Measurements from ENCODE around the gene FXYD3.
A peak's percentile ranks its signal among the peaks of the same experiment; 100 is the strongest.
"Not testable (repeated sequence)": the region's sequence is repeated elsewhere in the genome, so short reads cannot be mapped to it uniquely, and the experiment has no call there.

FXYD3 gene

DNA sequence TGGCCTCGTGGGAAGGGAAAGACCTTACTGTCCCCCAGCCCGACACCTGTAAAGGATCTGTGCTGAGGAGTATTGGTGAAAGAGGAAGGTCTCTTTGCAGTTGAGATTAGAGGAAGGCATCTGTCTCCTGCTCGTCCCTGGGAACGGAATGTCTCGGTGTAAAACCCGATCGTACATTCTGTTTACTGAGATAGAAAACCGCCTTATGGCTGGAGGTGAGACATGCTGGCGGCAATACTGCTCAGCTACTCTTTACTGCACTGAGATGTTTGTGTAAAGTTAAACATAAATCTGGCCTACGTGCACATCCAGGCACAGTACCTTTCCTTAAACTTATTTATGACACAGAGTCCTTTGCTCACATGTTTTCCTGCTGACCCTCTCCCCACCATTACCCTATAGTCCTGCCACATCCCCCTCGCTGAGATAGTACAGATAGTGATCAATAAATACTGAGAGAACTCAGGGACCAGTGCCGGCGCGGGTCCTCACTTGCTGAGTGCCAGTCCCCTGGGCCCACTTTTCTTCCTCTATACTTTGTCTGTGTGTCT is 14.2 kb downstream of the FXYD3 start:
- not testable (repeated sequence) for H3K4me1 ChIP-seq (ENCODE audit: insufficient read depth, low read length); H3K27me3 ChIP-seq (ENCODE audit: control insufficient read depth in 1 of 2, insufficient read depth in 2 of 2, low read length in 2 of 2); H3K4me3 ChIP-seq (ENCODE audit: low read depth in 1 of 2, low read length in 2 of 2); H3K9ac ChIP-seq (ENCODE audit: low read length); H3K9me3 ChIP-seq (ENCODE audit: low read length); H3K36me3 ChIP-seq (ENCODE audit: insufficient read depth, low read length); H3K27ac ChIP-seq (ENCODE audit: low read depth, low read length)

DNA sequence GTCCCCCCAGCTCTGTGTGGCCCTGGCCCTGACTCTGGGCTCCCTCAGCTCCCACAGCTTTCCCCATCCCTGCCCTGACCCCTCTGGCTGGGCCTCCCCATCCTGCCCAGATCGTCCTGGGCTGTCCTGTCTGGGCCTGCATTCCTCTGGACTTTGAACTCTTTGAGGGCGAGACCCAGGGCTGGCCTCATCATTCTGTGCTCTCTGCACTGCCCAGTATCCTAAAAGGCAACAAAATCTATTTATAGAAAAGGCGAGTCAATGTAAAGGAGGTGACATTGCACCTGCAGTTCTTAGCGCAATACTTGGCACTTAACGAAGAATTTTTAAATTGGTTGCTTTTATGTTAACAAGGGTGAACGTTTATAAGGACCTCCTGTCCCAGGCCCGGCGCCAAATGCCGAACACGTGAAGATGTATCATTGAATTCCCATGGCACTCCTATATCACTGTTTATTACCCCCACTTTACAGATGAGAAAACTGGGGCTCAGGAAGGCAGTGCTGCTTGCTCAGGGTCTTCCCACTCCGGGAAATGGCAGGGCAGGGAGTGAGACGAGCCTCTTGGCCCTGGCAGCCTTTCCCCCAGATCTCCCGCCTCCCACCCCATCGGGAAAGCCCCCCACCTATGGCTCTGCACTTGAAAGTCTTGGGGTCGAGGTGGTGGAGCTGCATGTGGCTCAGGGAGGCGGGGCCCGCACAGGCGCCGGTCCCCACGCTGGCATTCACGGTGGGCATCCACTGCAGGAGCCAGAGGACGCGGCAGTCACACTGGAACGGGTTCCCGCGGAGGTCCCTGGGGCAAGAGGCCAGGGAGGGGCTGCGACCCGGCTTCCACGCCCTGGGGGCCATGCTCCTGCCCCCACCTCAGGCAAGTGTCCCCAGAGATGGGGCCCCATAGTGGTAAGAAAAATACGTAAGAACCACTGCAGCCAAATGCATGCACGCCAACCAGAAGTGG is 15.4 kb downstream of the FXYD3 start:
- Histone ChIP-seq H3K27ac (ENCODE audit: low read depth, low read length) (no peak overlapping the region), H3K4me3 (ENCODE audit: low read depth in 1 of 2, low read length in 2 of 2) (no peak overlapping the region), H3K9ac (ENCODE audit: low read length) (no peak overlapping the region), H3K36me3 (ENCODE audit: insufficient read depth, low read length) (no peaks in the 10 kb centered on the region), H3K27me3 (ENCODE audit: control insufficient read depth in 1 of 2, insufficient read depth in 2 of 2, low read length in 2 of 2) (no peaks in the 10 kb centered on the region), H3K4me1 (ENCODE audit: insufficient read depth, low read length) (peaks cover 4% of the 10 kb centered on the region), H3K9me3 (ENCODE audit: low read length) (no peaks in the 10 kb centered on the region)

DNA sequence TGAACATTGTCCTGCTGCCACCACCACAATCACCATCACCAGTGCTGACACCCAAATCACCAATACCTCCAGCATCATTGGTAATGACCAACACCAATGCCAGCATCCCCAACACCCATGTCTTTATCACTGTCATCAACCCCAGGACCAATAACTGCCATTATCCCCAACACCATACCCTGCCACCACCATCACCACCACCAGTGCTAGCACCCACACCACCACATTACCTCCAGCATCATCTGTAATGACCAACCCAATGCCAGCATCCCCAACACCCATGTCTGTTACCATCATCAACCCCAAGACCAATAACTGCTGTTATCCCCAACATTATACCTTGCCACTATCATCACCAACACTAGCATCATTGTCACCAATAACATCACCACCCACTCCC is 16.6 kb downstream of the FXYD3 start:
- H3K4me1 ChIP-seq (ENCODE audit: insufficient read depth, low read length), result peaks cover 4% of the 10 kb centered on the region
- no peaks in the 10 kb centered on the region for H3K36me3 ChIP-seq (ENCODE audit: insufficient read depth, low read length)
- no peak overlapping the region for H3K9ac ChIP-seq (ENCODE audit: low read length)
- no peaks in the 10 kb centered on the region for H3K9me3 ChIP-seq (ENCODE audit: low read length)
- H3K27me3 ChIP-seq (ENCODE audit: control insufficient read depth in 1 of 2, insufficient read depth in 2 of 2, low read length in 2 of 2), result no peaks in the 10 kb centered on the region
- no peak overlapping the region for H3K27ac ChIP-seq (ENCODE audit: low read depth, low read length)
- no peak overlapping the region for H3K4me3 ChIP-seq (ENCODE audit: low read depth in 1 of 2, low read length in 2 of 2)

DNA sequence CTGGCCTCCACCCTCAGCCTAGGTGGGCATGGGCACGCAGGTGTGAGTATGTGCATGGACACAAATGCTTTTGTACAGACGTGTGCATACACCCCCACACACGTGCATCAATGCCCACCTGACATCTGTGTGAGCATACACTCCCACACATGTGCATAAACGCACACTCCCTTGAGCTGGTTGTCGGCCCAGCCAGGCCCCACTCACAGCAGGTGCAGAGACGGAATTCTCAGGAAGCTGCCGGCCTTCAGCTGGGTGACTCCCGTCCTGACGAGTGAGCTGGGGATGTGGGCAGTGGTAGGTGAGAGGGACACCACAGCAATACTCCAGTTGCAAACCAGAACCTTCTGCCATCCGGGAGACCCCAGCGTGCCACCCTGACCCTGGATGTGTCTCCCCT is 18.2 kb downstream of the FXYD3 start:
- Histone ChIP-seq H3K36me3 (ENCODE audit: insufficient read depth, low read length) (no peaks in the 10 kb centered on the region), H3K4me1 (ENCODE audit: insufficient read depth, low read length) (peaks cover 4% of the 10 kb centered on the region), H3K9ac (ENCODE audit: low read length) (no peak overlapping the region), H3K27me3 (ENCODE audit: control insufficient read depth in 1 of 2, insufficient read depth in 2 of 2, low read length in 2 of 2) (peaks cover 0 to 8% of the 10 kb centered on the region in 2 donors), H3K9me3 (ENCODE audit: low read length) (no peaks in the 10 kb centered on the region), H3K4me3 (ENCODE audit: low read depth in 1 of 2, low read length in 2 of 2) (no peak overlapping the region), H3K27ac (ENCODE audit: low read depth, low read length) (no peak overlapping the region)

DNA sequence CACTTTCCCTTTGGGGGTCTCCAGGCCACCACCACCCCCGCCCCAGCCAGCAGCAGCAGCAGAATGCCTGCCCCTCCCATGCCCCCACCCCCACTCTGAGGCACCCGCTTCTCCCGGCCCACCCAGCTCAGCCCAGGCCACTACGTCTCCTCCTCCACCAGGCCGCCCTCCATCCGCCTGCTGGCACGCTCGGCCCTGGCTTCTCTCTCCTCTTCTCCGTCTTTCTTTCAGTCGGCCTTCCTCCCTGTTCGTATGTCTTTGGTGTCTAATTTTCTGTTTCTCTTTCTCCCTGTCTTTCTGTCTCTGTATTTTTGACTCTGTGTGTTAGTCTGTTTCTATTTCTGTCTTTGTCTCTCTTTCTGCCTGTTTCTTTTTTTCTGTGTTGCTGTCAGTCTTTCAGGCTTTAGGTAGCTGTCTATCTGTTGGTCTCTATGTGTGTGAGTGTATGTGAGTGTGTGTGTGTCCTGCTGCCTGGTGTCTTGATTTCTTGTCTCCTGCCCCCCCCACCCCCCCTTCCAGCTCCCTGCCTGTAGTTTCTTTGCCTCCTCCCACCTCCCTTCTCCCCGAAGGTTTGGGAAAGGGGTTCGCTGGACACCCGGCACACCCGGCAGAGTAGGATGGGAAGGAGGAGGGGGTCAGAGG is 19.1 kb downstream of the FXYD3 start, which contains the start of gene LGI4:
LGI4 (minus strand) TSS at position 459 of the 642 bp plus-strand sequence; CDS start at position 80, 379 bp downstream.
- Histone ChIP-seq H3K9me3 (ENCODE audit: low read length) (no peaks in the 10 kb centered on the region), H3K4me1 (ENCODE audit: insufficient read depth, low read length) (peaks cover 4% of the 10 kb centered on the region), H3K27ac (ENCODE audit: low read depth, low read length) (peak within 1 kb of the TSS; percentile 34), H3K4me3 (ENCODE audit: low read depth in 1 of 2, low read length in 2 of 2) (no peak within 1 kb of the TSS), H3K27me3 (ENCODE audit: control insufficient read depth in 1 of 2, insufficient read depth in 2 of 2, low read length in 2 of 2) (peaks cover 0 to 16% of the 10 kb centered on the region in 2 donors), H3K36me3 (ENCODE audit: insufficient read depth, low read length) (no peaks in the 10 kb centered on the region), H3K9ac (ENCODE audit: low read length) (no peak within 1 kb of the TSS)

DNA sequence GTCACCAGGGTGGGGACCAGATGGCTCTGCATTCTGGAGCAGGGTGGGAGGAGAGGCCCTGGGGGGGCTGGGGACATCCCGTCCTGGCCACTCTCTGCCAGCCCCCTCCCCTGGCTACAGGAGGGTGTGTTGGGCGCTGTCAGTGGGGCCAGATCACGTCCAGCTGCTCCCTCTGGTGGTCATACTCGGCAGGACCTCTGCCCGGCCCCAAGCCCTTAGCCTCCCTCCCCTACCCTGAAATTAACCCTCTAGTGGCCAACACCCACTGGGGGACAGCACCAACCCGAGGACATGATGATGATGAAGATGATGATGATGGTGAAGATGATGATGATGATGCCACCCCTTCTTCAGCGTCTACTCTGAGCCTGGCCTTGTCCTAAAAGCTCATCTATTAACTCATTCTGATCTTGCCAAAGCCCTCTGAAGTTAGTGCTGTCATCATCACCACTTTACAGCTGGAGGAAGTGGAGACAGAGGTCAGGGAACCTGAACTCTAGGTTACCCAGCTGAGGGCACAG is 19.8 kb downstream of the FXYD3 start:
- Histone ChIP-seq H3K27me3 (ENCODE audit: control insufficient read depth in 1 of 2, insufficient read depth in 2 of 2, low read length in 2 of 2) (peaks cover 0 to 24% of the 10 kb centered on the region in 2 donors), H3K9ac (ENCODE audit: low read length) (no peak overlapping the region), H3K36me3 (ENCODE audit: insufficient read depth, low read length) (no peaks in the 10 kb centered on the region), H3K9me3 (ENCODE audit: low read length) (no peaks in the 10 kb centered on the region), H3K27ac (ENCODE audit: low read depth, low read length) (peak overlapping the region; percentile 34), H3K4me3 (ENCODE audit: low read depth in 1 of 2, low read length in 2 of 2) (no peak overlapping the region), H3K4me1 (ENCODE audit: insufficient read depth, low read length) (peaks cover 10% of the 10 kb centered on the region)

DNA sequence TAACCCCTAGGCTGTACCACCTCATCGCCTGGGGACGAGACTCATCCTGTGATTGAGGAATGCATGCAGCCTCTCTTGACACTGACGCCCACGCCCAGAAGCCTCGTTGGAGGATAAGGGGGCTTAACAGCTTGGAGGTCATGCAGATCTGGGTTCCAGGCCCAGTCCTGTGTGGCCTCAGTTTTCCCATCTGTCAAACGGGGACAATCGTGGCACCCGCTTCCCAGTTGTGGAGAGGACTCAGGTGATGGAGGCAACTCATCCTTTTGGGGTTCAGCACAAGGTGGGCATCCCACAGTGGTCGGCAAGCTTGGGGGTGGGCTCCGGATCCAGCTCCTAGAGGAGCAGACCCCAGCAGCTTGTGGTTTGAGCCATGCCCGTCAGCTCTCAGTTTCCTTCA is 20.6 kb downstream of the FXYD3 start:
- no peak overlapping the region for H3K4me3 ChIP-seq (ENCODE audit: low read depth in 1 of 2, low read length in 2 of 2)
- H3K9me3 ChIP-seq (ENCODE audit: low read length), result no peaks in the 10 kb centered on the region
- H3K27me3 ChIP-seq (ENCODE audit: control insufficient read depth in 1 of 2, insufficient read depth in 2 of 2, low read length in 2 of 2), result peaks cover 0 to 24% of the 10 kb centered on the region in 2 donors
- no peaks in the 10 kb centered on the region for H3K36me3 ChIP-seq (ENCODE audit: insufficient read depth, low read length)
- no peak overlapping the region for H3K27ac ChIP-seq (ENCODE audit: low read depth, low read length)
- peaks cover 11% of the 10 kb centered on the region for H3K4me1 ChIP-seq (ENCODE audit: insufficient read depth, low read length)
- no peak overlapping the region for H3K9ac ChIP-seq (ENCODE audit: low read length)

DNA sequence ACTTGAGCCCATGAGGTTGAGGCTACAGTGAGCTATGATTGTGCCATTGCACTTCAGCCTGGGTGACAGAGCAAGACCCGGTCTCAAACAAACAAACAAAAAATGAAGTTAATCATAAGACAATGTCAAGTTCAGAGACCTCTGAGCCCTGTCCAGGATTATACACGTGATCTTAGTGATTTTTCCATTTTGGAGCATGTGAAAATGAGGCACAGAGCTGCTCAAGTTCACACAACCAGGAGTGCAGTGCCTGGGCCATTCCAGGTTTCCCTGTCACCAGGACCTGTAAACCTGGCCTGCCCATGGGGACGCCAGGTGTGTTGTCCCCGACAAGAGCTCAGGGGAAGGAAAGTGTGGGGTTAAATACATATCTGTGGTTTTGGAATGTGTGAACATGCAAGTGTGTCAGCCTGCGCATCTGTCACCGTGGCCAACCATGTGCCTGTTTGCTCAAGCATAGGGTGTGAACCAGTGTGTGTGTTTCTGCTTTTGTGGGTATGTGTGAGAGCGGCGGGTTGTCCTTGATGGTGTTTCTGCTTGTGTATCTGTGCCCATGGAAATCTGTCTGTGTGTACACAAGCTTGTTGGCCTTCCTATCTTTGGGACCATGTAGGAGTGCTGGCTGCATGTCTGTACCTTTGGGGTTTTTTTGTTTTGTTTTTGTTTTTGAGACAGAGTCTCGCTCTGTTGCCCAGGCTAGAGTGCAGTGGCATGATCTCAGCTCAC is 21.5 kb downstream of the FXYD3 start:
- Histone ChIP-seq H3K27me3 (ENCODE audit: control insufficient read depth in 1 of 2, insufficient read depth in 2 of 2, low read length in 2 of 2) (peaks cover 7 to 33% of the 10 kb centered on the region in 2 donors), H3K27ac (ENCODE audit: low read depth, low read length) (no peak overlapping the region), H3K4me1 (ENCODE audit: insufficient read depth, low read length) (peaks cover 19% of the 10 kb centered on the region), H3K36me3 (ENCODE audit: insufficient read depth, low read length) (no peaks in the 10 kb centered on the region), H3K4me3 (ENCODE audit: low read depth in 1 of 2, low read length in 2 of 2) (no peak overlapping the region), H3K9ac (ENCODE audit: low read length) (no peak overlapping the region), H3K9me3 (ENCODE audit: low read length) (no peaks in the 10 kb centered on the region)

DNA sequence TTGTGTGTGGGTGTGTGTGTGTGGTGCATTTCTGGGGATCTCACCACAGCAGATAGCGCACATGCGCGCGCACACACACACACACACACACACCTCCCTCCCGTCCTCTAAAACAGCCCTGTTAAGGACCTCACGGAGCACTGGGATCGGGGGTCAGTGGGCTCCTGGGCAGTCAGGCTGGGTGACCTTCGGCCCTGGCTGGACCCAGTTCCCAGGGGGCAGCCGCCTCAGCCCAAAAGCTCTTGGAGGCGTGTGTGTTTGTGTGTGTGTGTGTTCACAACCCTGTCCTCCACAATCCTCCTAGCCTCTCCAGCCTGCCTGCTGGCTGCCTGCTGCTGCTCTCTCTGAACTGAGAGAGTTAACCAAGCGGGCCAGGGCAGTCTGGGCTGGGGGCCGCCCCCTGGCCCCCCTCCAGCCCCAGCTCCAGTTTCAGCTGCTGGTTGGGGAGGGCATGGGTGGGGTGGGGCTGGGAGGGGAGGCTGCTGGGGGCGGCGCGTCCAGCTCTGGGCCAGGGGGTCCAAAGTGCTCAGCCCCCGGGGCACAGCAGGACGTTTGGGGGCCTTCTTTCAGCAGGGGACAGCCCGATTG is 22.8 kb downstream of the FXYD3 start, which contains the start of gene FXYD1:
FXYD1 (plus strand) TSS at position 520 of the 588 bp plus-strand sequence. CDS start 1,256 bp downstream, outside the sequence.
- Histone ChIP-seq H3K36me3 (ENCODE audit: insufficient read depth, low read length) (no peaks in the 10 kb centered on the region), H3K9me3 (ENCODE audit: low read length) (no peaks in the 10 kb centered on the region), H3K27me3 (ENCODE audit: control insufficient read depth in 1 of 2, insufficient read depth in 2 of 2, low read length in 2 of 2) (peaks cover 12 to 42% of the 10 kb centered on the region in 2 donors), H3K9ac (ENCODE audit: low read length) (no peak within 1 kb of the TSS), H3K4me3 (ENCODE audit: low read depth in 1 of 2, low read length in 2 of 2) (peak within 1 kb of the TSS; percentile 7 to 43), H3K4me1 (ENCODE audit: insufficient read depth, low read length) (peaks cover 24% of the 10 kb centered on the region), H3K27ac (ENCODE audit: low read depth, low read length) (peak within 1 kb of the TSS; percentile 23)

DNA sequence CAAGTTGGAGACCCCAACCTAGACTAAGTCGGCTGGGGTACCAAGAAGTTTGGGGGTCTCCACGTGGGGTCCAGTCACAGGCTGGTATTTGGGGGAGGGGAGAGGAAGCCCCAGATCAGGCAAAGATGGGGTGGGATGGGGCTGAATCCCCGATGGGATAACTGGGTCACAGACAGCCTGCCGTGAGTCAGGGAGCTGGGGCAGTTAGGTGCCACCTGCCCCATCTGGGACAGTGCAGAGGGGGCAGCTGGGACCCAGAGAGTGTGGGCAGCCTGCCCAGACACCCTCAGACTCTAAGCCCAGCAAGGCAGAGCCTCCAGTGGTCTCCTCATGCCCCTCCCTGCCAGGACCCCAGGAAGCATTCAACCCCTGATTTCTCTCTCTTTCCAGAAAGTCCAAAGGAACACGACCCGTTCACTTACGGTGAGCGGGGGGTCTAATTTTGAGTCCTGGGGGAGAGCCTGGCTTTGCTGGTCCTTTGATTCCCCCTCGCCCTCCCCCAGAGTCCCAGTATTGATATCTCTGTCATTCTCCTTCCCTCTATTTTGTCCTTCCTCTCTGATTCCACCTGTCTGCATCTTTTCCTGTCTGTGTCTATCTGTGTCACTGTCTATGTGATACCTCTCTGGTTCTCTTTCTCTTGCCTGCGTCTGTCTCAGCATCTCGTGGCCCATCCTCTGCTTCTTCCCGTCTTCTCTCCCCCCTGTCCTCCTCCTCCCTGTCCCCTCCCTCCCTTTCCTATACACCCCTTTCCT is 24.8 kb downstream of the FXYD3 start:
- Histone ChIP-seq H3K27ac (ENCODE audit: low read depth, low read length) (peak overlapping the region; percentile 34), H3K4me3 (ENCODE audit: low read depth in 1 of 2, low read length in 2 of 2) (peak overlapping the region in 1 of 2 donors; percentile 43), H3K4me1 (ENCODE audit: insufficient read depth, low read length) (peaks cover 24% of the 10 kb centered on the region)

More for the DNA sequence above, 24.8 kb downstream of the FXYD3 start:
- no peaks in the 10 kb centered on the region for H3K9me3 ChIP-seq (ENCODE audit: low read length)
- no peaks in the 10 kb centered on the region for H3K36me3 ChIP-seq (ENCODE audit: insufficient read depth, low read length)
- H3K9ac ChIP-seq (ENCODE audit: low read length), result peak overlapping the region; percentile 34
- peaks cover 20 to 59% of the 10 kb centered on the region in 2 donors for H3K27me3 ChIP-seq (ENCODE audit: control insufficient read depth in 1 of 2, insufficient read depth in 2 of 2, low read length in 2 of 2)

Measured in muscle layer of colon (tissue), 2 donors.